Esophagus muscularis mucosa (tissue), 3 donors: ENCODE measurements around the gene NFASC.
A peak's percentile ranks its signal among the peaks of the same experiment; 100 is the strongest.

Source experiments
- POLR2A ChIP-seq: fragments of 450-650 bp; IDR thresholded peaks from one replicate; pipeline ENCODE4 v1.6.1; 2017; ENCODE audit warnings: antibody characterized with exemption, moderate library complexity, mild to moderate bottlenecking, low read depth
- POLR2AphosphoS5 ChIP-seq, 2 donors: sonication (generic); formaldehyde crosslinking; IDR thresholded peaks; one replicate each; pipeline ENCODE4 v1.6.1; 2017; ENCODE audit warnings: antibody characterized with exemption in 2 of 2
- TF ChIP-seq, protein P1 (sequence below), 3 experiments: fragments of 200-600 bp in 2 of 3; fragments of 450-650 bp in 1 of 3; sonication (generic) in 2 of 3; IDR thresholded peaks; one replicate each; pipeline ENCODE4 v1.5.1; 2017 to 2019; ENCODE audit warnings: antibody characterized with exemption in 3 of 3, mild to moderate bottlenecking in 2 of 3, moderate library complexity in 1 of 3

DNA sequence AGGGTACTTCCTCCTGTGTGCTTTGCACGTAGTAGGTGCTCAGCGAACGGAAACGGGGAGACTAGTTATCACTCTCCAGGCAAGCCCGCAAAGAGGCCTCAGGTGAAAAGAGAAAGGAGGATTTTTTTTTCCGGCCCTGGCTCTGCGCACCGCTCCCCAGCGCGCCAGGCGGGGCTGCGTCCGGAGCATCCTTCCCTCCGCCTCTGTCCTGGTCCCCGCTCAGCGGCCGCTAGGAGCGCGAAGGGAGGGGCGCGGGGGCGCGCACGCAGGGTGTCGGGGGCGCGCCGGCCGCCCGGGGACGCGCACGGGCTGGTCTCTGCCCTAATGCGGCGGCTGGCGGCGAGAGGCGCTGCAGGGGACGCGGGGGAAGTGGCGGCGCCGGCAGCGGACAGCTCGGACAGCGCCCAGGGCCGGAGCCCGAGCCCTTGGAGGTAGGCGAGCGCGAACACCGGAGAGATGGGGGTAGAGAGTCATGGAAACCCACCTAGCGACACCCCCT, 42.3 kb upstream of the NFASC start:
- TF ChIP-seq POLR2A (peak; percentile 17), POLR2AphosphoS5 (IDR thresholded peaks at IDR 0.05) (peak; percentile 76 to 82)
- TF ChIP-seq, protein P1, sequence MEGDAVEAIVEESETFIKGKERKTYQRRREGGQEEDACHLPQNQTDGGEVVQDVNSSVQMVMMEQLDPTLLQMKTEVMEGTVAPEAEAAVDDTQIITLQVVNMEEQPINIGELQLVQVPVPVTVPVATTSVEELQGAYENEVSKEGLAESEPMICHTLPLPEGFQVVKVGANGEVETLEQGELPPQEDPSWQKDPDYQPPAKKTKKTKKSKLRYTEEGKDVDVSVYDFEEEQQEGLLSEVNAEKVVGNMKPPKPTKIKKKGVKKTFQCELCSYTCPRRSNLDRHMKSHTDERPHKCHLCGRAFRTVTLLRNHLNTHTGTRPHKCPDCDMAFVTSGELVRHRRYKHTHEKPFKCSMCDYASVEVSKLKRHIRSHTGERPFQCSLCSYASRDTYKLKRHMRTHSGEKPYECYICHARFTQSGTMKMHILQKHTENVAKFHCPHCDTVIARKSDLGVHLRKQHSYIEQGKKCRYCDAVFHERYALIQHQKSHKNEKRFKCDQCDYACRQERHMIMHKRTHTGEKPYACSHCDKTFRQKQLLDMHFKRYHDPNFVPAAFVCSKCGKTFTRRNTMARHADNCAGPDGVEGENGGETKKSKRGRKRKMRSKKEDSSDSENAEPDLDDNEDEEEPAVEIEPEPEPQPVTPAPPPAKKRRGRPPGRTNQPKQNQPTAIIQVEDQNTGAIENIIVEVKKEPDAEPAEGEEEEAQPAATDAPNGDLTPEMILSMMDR (IDR thresholded peaks at IDR 0.05) = peak in 2 of 3 experiments; percentile 40 to 41
